GM12891 (cell line): ENCODE results near the gene TTC38.

Source experiments
- POLR2A ChIP-seq: IDR thresholded peaks from 2 replicates; pipeline ENCODE4 v1.6.1; 2011; ENCODE audit warnings: low read depth, low read length, control low read depth
- POLR2AphosphoS5 ChIP-seq: IDR thresholded peaks from 2 replicates; pipeline ENCODE4 v1.6.1; 2011; ENCODE audit warnings: low read depth, low read length, control low read depth
- SPI1 ChIP-seq: IDR thresholded peaks from 2 replicates; pipeline ENCODE4 v1.6.1; 2011; ENCODE audit warnings: low read depth, low read length, control low read depth
- TAF1 ChIP-seq: IDR thresholded peaks from 2 replicates; pipeline ENCODE4 v1.6.1; 2011; ENCODE audit warnings: low read depth, low read length, control low read depth

DNA sequence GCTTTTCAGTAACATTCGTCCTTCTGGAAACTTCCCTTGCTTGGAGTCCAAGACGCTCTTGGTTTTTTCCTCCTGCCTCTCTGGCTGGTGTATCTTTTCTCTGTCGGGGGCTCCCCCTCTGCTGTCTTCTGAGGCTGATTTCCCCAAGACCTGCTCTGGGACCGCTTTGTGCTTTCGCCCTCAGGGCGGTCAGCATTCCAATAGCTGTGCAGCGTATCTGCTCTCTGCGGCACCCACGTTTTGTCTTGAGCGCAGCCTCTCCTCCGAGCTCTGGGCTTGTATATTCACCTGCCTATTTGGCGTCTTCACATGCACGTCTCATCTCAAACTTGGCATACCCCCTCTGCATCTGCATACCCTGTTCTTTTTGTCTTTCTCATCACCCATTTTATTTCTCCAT lies 31.3 kb downstream of the TTC38 start:
- TF ChIP-seq POLR2AphosphoS5 (no peak), TAF1 (no peak), POLR2A (no peak), SPI1 (no peak)
